Stomach (tissue), 9 donors: ENCODE data around the gene MYL3. TPM values are rescaled to one million over a fixed set of nuclear protein-coding genes. Genes with fewer than 3 reads are reported as not detected.

Source experiments
- DNase-seq, 2 donors: peaks; one replicate each; pipeline versions ENCODE4 v3.0.0 to v3.0.0-alpha.2; 2013 to 2019
- H3K27ac ChIP-seq, 5 donors: fragments of 200-600 bp in 4 of 5; sonication (generic) in 4 of 5; one replicate each; pipeline ENCODE4 v1.5.1; 2013 to 2019; ENCODE audit warnings: mild to moderate bottlenecking in 1 of 5, moderate library complexity in 1 of 5
- H3K27me3 ChIP-seq, 3 donors: fragments of 200-600 bp; sonication (generic); one replicate each; pipeline ENCODE4 v1.5.1; 2017 to 2019; ENCODE audit warnings: mixed run types in 1 of 3
- H3K36me3 ChIP-seq, 4 donors: fragments of 200-600 bp; sonication (generic); 1 replicate in 3 of 4; 2 replicates in 1 of 4; pipeline ENCODE4 v1.5.1; 2016 to 2019
- H3K4me1 ChIP-seq, 4 donors: fragments of 200-600 bp; sonication (generic); one replicate each; pipeline ENCODE4 v1.5.1; 2016 to 2019
- H3K4me3 ChIP-seq, 4 donors: fragments of 200-600 bp; sonication (generic) in 3 of 4; one replicate each; pipeline ENCODE4 v1.5.1; 2016 to 2019; ENCODE audit warnings: mild to moderate bottlenecking in 1 of 4
- H3K9me3 ChIP-seq, 4 donors: fragments of 200-600 bp; sonication (generic); one replicate each; pipeline ENCODE4 v1.5.1; 2016 to 2019
- EP300 ChIP-seq: sonication (generic); formaldehyde crosslinking; IDR thresholded peaks from one replicate; pipeline ENCODE4 v1.6.1; 2017; ENCODE audit warnings: antibody characterized with exemption
- POLR2A ChIP-seq, 4 donors: fragments of 450-650 bp; IDR thresholded peaks; one replicate each; pipeline ENCODE4 v1.6.1; 2016; ENCODE audit warnings: antibody characterized with exemption in 4 of 4, control low read depth in 2 of 4, mild to moderate bottlenecking in 1 of 4, moderate library complexity in 1 of 4
- POLR2AphosphoS5 ChIP-seq, 3 donors: sonication (generic); formaldehyde crosslinking; IDR thresholded peaks; one replicate each; pipeline ENCODE4 v1.6.1; 2016; ENCODE audit warnings: antibody characterized with exemption in 3 of 3
- WGBS, 5 donors: extraction: QIAGEN DNeasy Blood & Tissue Kit in 3 of 5; methylation state at CpG; one replicate each; pipeline versions ENCODE4 v1.1.5 to v1.1.7; 2013 to 2018; 5-methylcytosine and 5-hydroxymethylcytosine counted together
- intact Hi-C: fragments of 100-400 bp; cut with DNase I; formaldehyde crosslinking; loops from one replicate; pipeline ENCODE4 v1.15.1; 2023; ENCODE audit warnings: low total_unique reads
- polyA plus RNA-seq, 3 donors: library from polyadenylated mRNA; stranded (reverse); fragments of 200-250 nt; gene quantifications; one replicate each; pipeline ENCODE4 v1.2.3, GENCODE V29; 2013
- total RNA-seq, 5 donors: library from RNA; depleted of rRNA; stranded (reverse); fragments of >200 nt; gene quantifications; one replicate each; pipeline versions ENCODE4 v1.1.0 to v1.2.3, GENCODE V29; 2014 to 2016
- TF ChIP-seq, protein P1 (sequence below), 7 experiments: fragments of 450-650 bp in 4 of 7; fragments of 200-600 bp in 3 of 7; sonication (generic) in 3 of 7; IDR thresholded peaks; one replicate each; pipeline ENCODE4 v1.5.1; 2016 to 2019; ENCODE audit warnings: antibody characterized with exemption in 7 of 7, control low read depth in 2 of 7, mild to moderate bottlenecking in 1 of 7
- donor health status: healthy with polysubstance abuse.
- donor health status: Bipolar disorder and iron deficiency.
- donor health status: healthy.

MYL3 gene
- total and polyA plus RNA-seq, 8 donors: 1.5 to 11.5 (median 5.0) TPM; not detected in 4

DNA sequence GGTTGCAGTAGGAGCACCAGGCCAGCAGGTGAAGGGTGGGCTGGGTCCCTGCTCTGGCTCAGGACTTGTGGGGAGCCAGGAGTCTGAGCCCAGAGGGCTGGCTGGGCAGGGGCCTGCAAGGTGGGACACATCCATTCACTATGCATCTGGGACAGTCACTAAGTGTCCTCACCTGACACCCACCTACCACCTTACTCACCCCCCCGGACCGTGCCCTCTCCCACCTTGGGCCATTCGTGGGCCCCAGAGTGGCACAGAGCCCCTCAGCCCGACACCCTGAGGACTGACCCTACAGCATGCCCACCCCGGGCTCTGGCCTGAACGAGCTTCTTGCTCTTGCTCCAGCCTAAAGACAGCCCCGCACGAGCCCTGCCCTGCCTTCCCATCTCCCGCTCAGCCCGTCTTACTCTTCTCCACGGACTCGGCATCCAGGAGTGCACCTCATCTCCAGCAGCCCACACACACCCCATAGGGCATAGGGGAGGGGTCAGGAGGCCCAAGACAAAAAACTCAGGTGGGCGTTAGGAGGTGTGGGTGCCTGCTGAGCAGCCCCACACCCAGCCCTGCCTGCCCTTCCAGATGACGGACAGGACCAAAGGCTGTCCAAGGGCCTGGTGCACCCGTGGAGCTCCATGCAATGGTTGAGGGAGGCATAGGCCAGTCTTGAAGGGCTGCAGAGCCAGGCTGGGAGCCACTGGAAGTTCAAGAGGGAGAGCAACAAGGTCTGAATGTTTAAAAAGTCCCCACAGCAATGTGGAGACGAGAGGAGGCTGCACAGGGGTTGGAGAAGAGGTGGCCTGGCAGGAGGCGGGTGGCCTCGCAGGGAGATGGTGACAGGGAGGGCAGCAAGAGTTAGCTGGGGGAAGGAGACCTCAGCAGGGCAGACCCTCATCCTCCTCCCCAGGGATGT lies 41.3 kb upstream of the MYL3 start:
- WGBS, 5 donors: 85 to 90% (median 85%) methylated on average over 9 to 18 of the region's 18 CpGs
- intact Hi-C loops: loop anchor here (5.0 kb wide), 2 partner anchors 42 to 197 kb away; partner anchors contain the start of gene MYL3

DNA sequence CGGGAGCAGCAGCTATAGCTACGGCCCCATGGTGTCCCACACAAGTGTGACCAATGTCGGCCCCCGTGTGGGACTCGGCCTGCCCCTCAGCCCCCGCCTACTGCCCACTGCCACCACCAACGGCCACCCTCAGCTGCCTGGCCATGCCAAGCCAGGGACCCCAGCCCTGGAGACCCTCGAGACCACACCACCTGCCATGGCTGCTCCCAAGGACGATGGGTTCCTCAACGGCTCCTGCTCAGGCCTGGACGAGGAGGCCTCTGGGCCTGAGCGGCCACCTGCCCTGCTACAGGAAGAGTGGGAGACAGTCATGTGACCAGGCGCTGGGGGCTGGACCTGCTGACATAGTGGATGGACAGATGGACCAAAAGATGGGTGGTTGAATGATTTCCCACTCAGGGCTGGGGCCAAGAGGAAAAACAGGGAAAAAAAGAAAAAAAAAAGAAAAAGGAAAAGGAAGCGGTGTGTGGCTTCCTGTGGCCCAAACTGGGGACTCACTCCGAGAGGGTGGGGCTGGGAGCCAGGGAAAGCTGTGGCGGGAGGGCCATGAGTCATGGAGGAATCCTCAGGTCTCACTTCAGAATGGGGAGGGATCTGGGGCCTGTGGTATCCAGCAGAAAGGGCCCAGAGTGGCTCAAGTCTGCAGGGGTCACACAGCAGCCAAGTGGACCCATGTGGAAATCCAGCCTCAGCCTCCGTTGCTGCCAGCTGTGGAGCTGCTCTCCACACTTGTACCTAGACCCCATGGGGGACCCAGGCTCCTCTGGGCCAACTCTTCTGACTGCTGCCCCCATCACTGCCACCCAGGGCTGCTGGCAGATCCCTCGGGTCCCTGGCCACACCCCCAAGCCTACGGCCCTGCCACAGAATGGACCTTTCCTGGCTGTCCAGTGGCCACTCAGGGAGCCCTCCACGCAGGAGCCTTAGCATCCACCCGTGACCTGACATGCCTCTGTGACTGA lies 40.4 kb upstream of the MYL3 start:
- Histone ChIP-seq H3K4me3 (no peak overlapping the region), H3K27me3 (peaks cover 0 to 16% (median 5%) of the 10 kb centered on the region in 3 donors), H3K36me3 (no peaks in the 10 kb centered on the region), H3K4me1 (peaks cover 5 to 18% (median 11%) of the 10 kb centered on the region in 4 donors), H3K9me3 (no peaks in the 10 kb centered on the region), H3K27ac (no peak overlapping the region)
- TF ChIP-seq POLR2AphosphoS5 (IDR thresholded peaks at IDR 0.05) (no peak), EP300 (no peak)
- WGBS, 5 donors: 73 to 84% (median 81%) methylated on average over 16 to 21 of the region's 21 CpGs
- intact Hi-C loops: loop anchor here (5.0 kb wide), 1 partner anchor 196 kb away; no protein-coding TSS in a partner anchor
- peak in 1 of 2 donors; percentile 2 for DNase-seq

More for the DNA sequence above, 41.3 kb upstream of the MYL3 start:
- TF ChIP-seq POLR2A (IDR thresholded peaks at IDR 0.05): no peak
- TF ChIP-seq EP300: no peak
- TF ChIP-seq POLR2AphosphoS5 (IDR thresholded peaks at IDR 0.05): no peak
- TF ChIP-seq, protein P1, sequence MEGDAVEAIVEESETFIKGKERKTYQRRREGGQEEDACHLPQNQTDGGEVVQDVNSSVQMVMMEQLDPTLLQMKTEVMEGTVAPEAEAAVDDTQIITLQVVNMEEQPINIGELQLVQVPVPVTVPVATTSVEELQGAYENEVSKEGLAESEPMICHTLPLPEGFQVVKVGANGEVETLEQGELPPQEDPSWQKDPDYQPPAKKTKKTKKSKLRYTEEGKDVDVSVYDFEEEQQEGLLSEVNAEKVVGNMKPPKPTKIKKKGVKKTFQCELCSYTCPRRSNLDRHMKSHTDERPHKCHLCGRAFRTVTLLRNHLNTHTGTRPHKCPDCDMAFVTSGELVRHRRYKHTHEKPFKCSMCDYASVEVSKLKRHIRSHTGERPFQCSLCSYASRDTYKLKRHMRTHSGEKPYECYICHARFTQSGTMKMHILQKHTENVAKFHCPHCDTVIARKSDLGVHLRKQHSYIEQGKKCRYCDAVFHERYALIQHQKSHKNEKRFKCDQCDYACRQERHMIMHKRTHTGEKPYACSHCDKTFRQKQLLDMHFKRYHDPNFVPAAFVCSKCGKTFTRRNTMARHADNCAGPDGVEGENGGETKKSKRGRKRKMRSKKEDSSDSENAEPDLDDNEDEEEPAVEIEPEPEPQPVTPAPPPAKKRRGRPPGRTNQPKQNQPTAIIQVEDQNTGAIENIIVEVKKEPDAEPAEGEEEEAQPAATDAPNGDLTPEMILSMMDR (IDR thresholded peaks at IDR 0.05): no peak
- H3K4me1 ChIP-seq: peaks cover 7 to 18% (median 14%) of the 10 kb centered on the region in 4 donors
- H3K36me3 ChIP-seq: no peaks in the 10 kb centered on the region
- no peak overlapping the region for H3K27ac ChIP-seq
- H3K27me3 ChIP-seq: peaks cover 0 to 6% (median 0%) of the 10 kb centered on the region in 3 donors
- no peaks in the 10 kb centered on the region for H3K9me3 ChIP-seq
- no peak overlapping the region for H3K4me3 ChIP-seq
- peak in 1 of 2 donors; percentile 3 for DNase-seq

DNA sequence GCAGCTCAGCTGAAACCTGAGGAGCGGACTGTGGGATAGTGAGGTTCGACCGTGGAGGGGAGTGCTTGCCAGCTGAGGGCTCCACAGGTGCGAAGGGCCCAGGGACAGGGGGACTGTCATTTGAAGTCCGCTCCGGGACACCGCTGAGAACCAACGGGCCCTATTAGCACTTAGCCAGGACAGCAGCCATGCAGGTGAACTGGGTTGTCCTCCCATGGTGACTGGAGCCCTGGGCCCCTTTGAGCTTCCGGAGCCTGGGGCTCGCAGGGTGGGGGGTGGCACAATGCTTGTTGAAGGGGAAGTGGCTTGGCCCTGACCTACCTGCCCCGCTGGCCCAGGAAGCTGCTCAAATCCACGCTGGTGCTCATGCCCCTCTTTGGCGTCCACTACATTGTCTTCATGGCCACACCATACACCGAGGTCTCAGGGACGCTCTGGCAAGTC lies 39.0 kb upstream of the MYL3 start:
- H3K27me3 ChIP-seq: peaks cover 0 to 29% (median 15%) of the 10 kb centered on the region in 3 donors
- no peak overlapping the region for H3K4me3 ChIP-seq
- no peaks in the 10 kb centered on the region for H3K36me3 ChIP-seq
- no peaks in the 10 kb centered on the region for H3K9me3 ChIP-seq
- peaks cover 10 to 17% (median 12%) of the 10 kb centered on the region in 4 donors for H3K4me1 ChIP-seq
- peak in 1 of 2 donors; percentile 4 for DNase-seq
- H3K27ac ChIP-seq: no peak overlapping the region
- 88 to 93% (median 89%) methylated on average over 13 to 15 of the region's 15 CpGs for WGBS, 5 donors
- intact Hi-C loops: loop anchor here (5.0 kb wide), 1 partner anchor 195 kb away; no protein-coding TSS in a partner anchor
- TF ChIP-seq, protein P1 (IDR thresholded peaks at IDR 0.05): no peak
- TF ChIP-seq POLR2A (IDR thresholded peaks at IDR 0.05): no peak
- TF ChIP-seq POLR2AphosphoS5 (IDR thresholded peaks at IDR 0.05): no peak
- no peak for TF ChIP-seq EP300

DNA sequence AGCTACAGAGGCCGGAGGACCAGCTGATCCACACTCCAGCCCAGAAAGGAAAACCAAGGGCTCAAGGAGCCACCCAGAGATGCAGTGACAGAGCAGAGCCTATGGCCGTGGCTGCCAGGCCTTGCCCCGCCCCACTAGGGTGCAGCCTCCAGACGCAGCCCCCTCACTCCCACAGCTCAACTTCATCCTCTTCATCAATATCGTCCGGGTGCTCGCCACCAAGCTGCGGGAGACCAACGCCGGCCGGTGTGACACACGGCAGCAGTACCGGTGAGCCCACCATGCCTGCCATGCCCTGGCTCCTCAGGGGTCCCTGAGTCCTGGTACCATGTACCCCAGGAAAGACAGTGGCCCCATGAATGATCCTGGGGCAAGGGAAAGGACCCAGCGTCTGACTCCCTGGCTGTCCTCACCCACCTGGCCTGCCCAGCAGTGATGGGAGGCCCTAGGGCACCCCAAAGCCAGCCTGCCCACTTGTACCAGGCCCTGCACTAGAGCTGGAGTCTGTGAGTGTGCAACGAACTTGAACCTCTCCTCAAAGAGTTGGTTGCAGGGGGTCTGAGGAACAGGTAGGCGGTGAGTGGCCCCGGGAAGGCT lies 38.4 kb upstream of the MYL3 start:
- H3K4me3 ChIP-seq: no peak overlapping the region
- TF ChIP-seq POLR2AphosphoS5 (IDR thresholded peaks at IDR 0.05) (no peak), POLR2A (IDR thresholded peaks at IDR 0.05) (no peak), EP300 (no peak)
- TF ChIP-seq, protein P1 (IDR thresholded peaks at IDR 0.05): no peak
- peaks cover 10 to 17% (median 12%) of the 10 kb centered on the region in 4 donors for H3K4me1 ChIP-seq
- no peaks in the 10 kb centered on the region for H3K9me3 ChIP-seq
- H3K36me3 ChIP-seq: no peaks in the 10 kb centered on the region
- H3K27me3 ChIP-seq: peaks cover 0 to 32% (median 15%) of the 10 kb centered on the region in 3 donors
- intact Hi-C loops: loop anchor here (5.0 kb wide), 1 partner anchor 194 kb away; no protein-coding TSS in a partner anchor
- H3K27ac ChIP-seq: no peak overlapping the region
- no peak for DNase-seq
- WGBS, 5 donors: 90 to 98% (median 92%) methylated on average over 4 to 17 of the region's 17 CpGs
